HG02840 (cell line): Measurements from ENCODE around the gene FLVCR1.

Experiments used
- ATAC-seq: cut with Tn5 transposase; IDR thresholded peaks from one replicate; pipeline ENCODE4 v1.9.1; 2021; ENCODE audit warnings: mild to moderate bottlenecking, moderate library complexity, moderate number of reproducible peaks; ENCODE audit not compliant: unreplicated experiment, low FRiP score

The FLVCR1 gene

GRCh38 chr1:212943393-212943710 lies 85.3 kb downstream of the FLVCR1 start:
- no peak for ATAC-seq

GRCh38 chr1:212944229-212944901 lies 86.3 kb downstream of the FLVCR1 start:
- peak; percentile 56 for ATAC-seq

GRCh38 chr1:212945056-212945455 lies 87.0 kb downstream of the FLVCR1 start:
- ATAC-seq = no peak

GRCh38 chr1:212945463-212946160 lies 87.5 kb downstream of the FLVCR1 start:
- ATAC-seq = no peak

- ATAC-seq = no peak
Observed at GRCh38 chr1:212946872-212947271, 88.8 kb downstream of the FLVCR1 start.
